ENCODE results near the gene HOXC4. TPM values are rescaled to one million over a fixed set of nuclear protein-coding genes. Genes with fewer than 3 reads are reported as not detected.

The HOXC4 gene
- total RNA-seq, 3 donors from 2014 or later, result 1.8 to 2.3 (median 1.9) TPM

GRCh38 chr12:54016478-54016964 lies 37.1 kb upstream of the HOXC4 start:
- Histone ChIP-seq H3K27ac (peak overlapping the region; percentile 99), H3K27me3 (no peaks in the 10 kb centered on the region), H3K9me3 (no peaks in the 10 kb centered on the region), H3K4me3 (peak overlapping the region; percentile 65 to 80 (median 71)), H3K4me1 (peaks cover 0 to 13% of the 10 kb centered on the region in 2 donors), H3K36me3 (no peaks in the 10 kb centered on the region)
- DNase-seq (ENCODE audit: low spot score in 2 of 2), result no peak
- intact Hi-C loops (cut with DNase I; ENCODE audit: low total_unique reads), result no loop called here
- TF ChIP-seq CTCF (IDR thresholded peaks at IDR 0.05) (no peak), POLR2AphosphoS5 (IDR thresholded peaks at IDR 0.05) (no peak), POLR2A (IDR thresholded peaks at IDR 0.05) (no peak)

GRCh38 chr12:54017027-54017788 lies 36.4 kb upstream of the HOXC4 start:
- Histone ChIP-seq H3K27ac (peak overlapping the region; percentile 99), H3K4me3 (peak overlapping the region; percentile 65 to 80 (median 71)), H3K4me1 (peaks cover 0 to 13% of the 10 kb centered on the region in 2 donors), H3K9me3 (no peaks in the 10 kb centered on the region), H3K27me3 (no peaks in the 10 kb centered on the region), H3K36me3 (no peaks in the 10 kb centered on the region)
- peak in 1 of 3 donors; percentile 16 for TF ChIP-seq CTCF (IDR thresholded peaks at IDR 0.05)
- TF ChIP-seq POLR2AphosphoS5 (IDR thresholded peaks at IDR 0.05), result no peak
- intact Hi-C loops (cut with DNase I; ENCODE audit: low total_unique reads), result no loop called here
- peak in 1 of 2 donors; percentile 64 for DNase-seq (ENCODE audit: low spot score in 2 of 2)

GRCh38 chr12:54017878-54018467 lies 35.7 kb upstream of the HOXC4 start:
- no peaks in the 10 kb centered on the region for H3K9me3 ChIP-seq
- peak overlapping the region; percentile 65 to 80 (median 71) for H3K4me3 ChIP-seq
- H3K36me3 ChIP-seq, result no peaks in the 10 kb centered on the region
- H3K27ac ChIP-seq, result peak overlapping the region; percentile 99
- peak in 1 of 3 donors; percentile 9 for TF ChIP-seq CTCF (IDR thresholded peaks at IDR 0.05)
- peak; percentile 51 to 84 (median 78) for TF ChIP-seq POLR2AphosphoS5 (IDR thresholded peaks at IDR 0.05)
- TF ChIP-seq POLR2A (IDR thresholded peaks at IDR 0.05), result peak; percentile 8
- H3K27me3 ChIP-seq, result no peaks in the 10 kb centered on the region
- intact Hi-C loops (cut with DNase I; ENCODE audit: low total_unique reads), result no loop called here
- H3K4me1 ChIP-seq, result peaks cover 0 to 13% of the 10 kb centered on the region in 2 donors
- DNase-seq (ENCODE audit: low spot score in 2 of 2), result peak; percentile 79 to 92

GRCh38 chr12:54018468-54018984 lies 35.1 kb upstream of the HOXC4 start:
- Histone ChIP-seq H3K27ac (peak overlapping the region; percentile 99), H3K4me1 (peaks cover 0 to 13% of the 10 kb centered on the region in 2 donors), H3K27me3 (no peaks in the 10 kb centered on the region), H3K9me3 (no peaks in the 10 kb centered on the region), H3K36me3 (no peaks in the 10 kb centered on the region), H3K4me3 (peak overlapping the region; percentile 65 to 80 (median 71))
- DNase-seq (ENCODE audit: low spot score in 2 of 2), result peak in 1 of 2 donors; percentile 76
- intact Hi-C loops (cut with DNase I; ENCODE audit: low total_unique reads), result no loop called here
- TF ChIP-seq CTCF (IDR thresholded peaks at IDR 0.05), result no peak
- TF ChIP-seq POLR2AphosphoS5 (IDR thresholded peaks at IDR 0.05), result no peak
- no peak for TF ChIP-seq POLR2A (IDR thresholded peaks at IDR 0.05)
